Measurements from ENCODE around the gene PEX7. TPM values are rescaled to one million over a fixed set of nuclear protein-coding genes. Genes with fewer than 3 reads are reported as not detected.
"Not testable (repeated sequence)": the region's sequence is repeated elsewhere in the genome, so short reads cannot be mapped to it uniquely, and the experiment has no call there.

Gene PEX7
- total and polyA plus RNA-seq, 12 donors, result 4.8 to 43.3 (median 23.8) TPM

DNA sequence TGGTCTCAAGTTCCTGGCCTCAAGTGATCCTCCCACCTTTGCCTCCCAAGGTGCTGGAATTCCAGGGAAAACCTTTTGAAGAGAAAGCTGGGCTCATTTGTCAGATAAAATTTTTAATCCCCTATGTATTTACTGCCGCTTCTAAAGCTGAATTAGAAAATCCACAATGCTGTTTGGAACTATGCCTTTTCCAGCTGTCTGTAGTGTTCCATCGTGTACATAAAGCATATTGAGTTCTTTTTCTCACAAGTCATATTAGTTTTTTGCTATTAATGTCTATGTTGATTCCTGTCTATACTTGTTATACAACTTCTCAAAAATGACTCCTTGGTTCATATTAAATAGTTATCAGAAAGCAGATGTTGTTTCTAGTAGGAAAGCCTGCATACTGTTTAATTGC, 47.1 kb downstream of the PEX7 start:
- TF ChIP-seq, protein P1, sequence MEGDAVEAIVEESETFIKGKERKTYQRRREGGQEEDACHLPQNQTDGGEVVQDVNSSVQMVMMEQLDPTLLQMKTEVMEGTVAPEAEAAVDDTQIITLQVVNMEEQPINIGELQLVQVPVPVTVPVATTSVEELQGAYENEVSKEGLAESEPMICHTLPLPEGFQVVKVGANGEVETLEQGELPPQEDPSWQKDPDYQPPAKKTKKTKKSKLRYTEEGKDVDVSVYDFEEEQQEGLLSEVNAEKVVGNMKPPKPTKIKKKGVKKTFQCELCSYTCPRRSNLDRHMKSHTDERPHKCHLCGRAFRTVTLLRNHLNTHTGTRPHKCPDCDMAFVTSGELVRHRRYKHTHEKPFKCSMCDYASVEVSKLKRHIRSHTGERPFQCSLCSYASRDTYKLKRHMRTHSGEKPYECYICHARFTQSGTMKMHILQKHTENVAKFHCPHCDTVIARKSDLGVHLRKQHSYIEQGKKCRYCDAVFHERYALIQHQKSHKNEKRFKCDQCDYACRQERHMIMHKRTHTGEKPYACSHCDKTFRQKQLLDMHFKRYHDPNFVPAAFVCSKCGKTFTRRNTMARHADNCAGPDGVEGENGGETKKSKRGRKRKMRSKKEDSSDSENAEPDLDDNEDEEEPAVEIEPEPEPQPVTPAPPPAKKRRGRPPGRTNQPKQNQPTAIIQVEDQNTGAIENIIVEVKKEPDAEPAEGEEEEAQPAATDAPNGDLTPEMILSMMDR (IDR thresholded peaks at IDR 0.05), result no peak
- TF ChIP-seq POLR2A (IDR thresholded peaks at IDR 0.05), result no peak
- no peak overlapping the region for H3K27ac ChIP-seq
- 92 to 99% (median 95%) methylated on average over 2 of the region's 2 CpGs for WGBS, 4 donors
- H3K9me3 ChIP-seq (replicated peaks in 1 of 3), result peaks cover 4 to 12% (median 6%) of the 10 kb centered on the region in 3 donors
- no peaks in the 10 kb centered on the region for H3K36me3 ChIP-seq (replicated peaks in 1 of 2)
- no peaks in the 10 kb centered on the region for H3K27me3 ChIP-seq
- no peak overlapping the region for H3K4me3 ChIP-seq
- intact Hi-C loops (cut with DNase I), result no loop called here
- no peaks in the 10 kb centered on the region for H3K4me1 ChIP-seq (replicated peaks in 1 of 2)
- no peak for DNase-seq

DNA sequence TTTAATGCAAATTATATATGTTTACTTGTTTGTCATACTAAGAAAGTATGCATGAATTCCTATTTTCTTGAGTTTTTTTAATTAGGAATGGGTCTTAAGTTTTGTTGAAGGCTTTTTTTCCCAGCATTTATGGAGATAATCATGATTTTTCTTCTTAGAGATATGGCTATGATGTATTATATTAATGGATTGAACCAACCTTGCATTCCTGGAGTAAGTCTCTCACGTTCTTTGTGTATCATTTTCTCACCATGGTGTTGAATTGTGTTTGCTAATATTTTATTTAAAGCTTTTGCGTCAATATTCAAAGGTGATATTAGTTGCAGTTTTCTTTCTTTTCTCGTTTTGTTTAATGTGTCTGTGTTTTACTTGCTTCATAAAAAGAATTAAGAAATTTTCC, 51.4 kb downstream of the PEX7 start:
- H3K36me3 ChIP-seq (replicated peaks in 1 of 2), result no peaks in the 10 kb centered on the region
- H3K9me3 ChIP-seq (replicated peaks in 1 of 3), result peaks cover 4 to 13% (median 6%) of the 10 kb centered on the region in 3 donors
- H3K27ac ChIP-seq, result no peak overlapping the region
- no peak overlapping the region for H3K4me3 ChIP-seq
- no peak for DNase-seq
- 62 to 98% (median 77%) methylated on average over 3 of the region's 3 CpGs for WGBS, 4 donors
- intact Hi-C loops (cut with DNase I), result no loop called here
- TF ChIP-seq, protein P1 (IDR thresholded peaks at IDR 0.05), result no peak
- TF ChIP-seq POLR2A (IDR thresholded peaks at IDR 0.05), result no peak
- H3K4me1 ChIP-seq (replicated peaks in 1 of 2), result no peaks in the 10 kb centered on the region
- no peaks in the 10 kb centered on the region for H3K27me3 ChIP-seq

GRCh38 chr6:136876469-136876868, 54.1 kb downstream of the PEX7 start:
- H3K27ac ChIP-seq; intact Hi-C loops (cut with DNase I); H3K36me3 ChIP-seq (replicated peaks in 1 of 2); H3K4me1 ChIP-seq (replicated peaks in 1 of 2); H3K27me3 ChIP-seq; DNase-seq; H3K4me3 ChIP-seq: not testable (repeated sequence)
- H3K9me3 ChIP-seq (replicated peaks in 1 of 3), result peaks cover 4 to 13% (median 6%) of the 10 kb centered on the region in 3 donors
- WGBS, 4 donors, result 95 to 99% (median 97%) methylated on average over 4 of the region's 4 CpGs

- H3K4me3 ChIP-seq, result no peak overlapping the region
- no peak for DNase-seq
- no peaks in the 10 kb centered on the region for H3K27me3 ChIP-seq
- peaks cover 0 to 7% of the 10 kb centered on the region in 2 donors for H3K4me1 ChIP-seq (replicated peaks in 1 of 2)
- H3K27ac ChIP-seq, result no peak overlapping the region
- no peaks in the 10 kb centered on the region for H3K36me3 ChIP-seq (replicated peaks in 1 of 2)
- intact Hi-C loops (cut with DNase I), result no loop called here
- TF ChIP-seq POLR2A (IDR thresholded peaks at IDR 0.05), result no peak
- TF ChIP-seq, protein P1 (IDR thresholded peaks at IDR 0.05), result no peak
- WGBS, 4 donors, result 68 to 95% (median 85%) methylated on average over 4 of the region's 4 CpGs
- H3K9me3 ChIP-seq (replicated peaks in 1 of 3), result no peaks in the 10 kb centered on the region
Measured at GRCh38 chr6:136880748-136881460, 58.5 kb downstream of the PEX7 start.

GRCh38 chr6:136886091-136886490, 63.7 kb downstream of the PEX7 start:
- H3K36me3 ChIP-seq (replicated peaks in 1 of 2), result no peaks in the 10 kb centered on the region
- intact Hi-C loops (cut with DNase I), result no loop called here
- WGBS, 4 donors, result 77 to 85% (median 80%) methylated on average over 3 of the region's 3 CpGs
- H3K27ac ChIP-seq, result no peak overlapping the region
- H3K27me3 ChIP-seq, result no peaks in the 10 kb centered on the region
- DNase-seq, result no peak
- H3K9me3 ChIP-seq (replicated peaks in 1 of 3), result no peaks in the 10 kb centered on the region
- TF ChIP-seq, protein P1 (IDR thresholded peaks at IDR 0.05), result no peak
- no peak for TF ChIP-seq POLR2A (IDR thresholded peaks at IDR 0.05)
- peaks cover 0 to 3% of the 10 kb centered on the region in 2 donors for H3K4me1 ChIP-seq (replicated peaks in 1 of 2)
- H3K4me3 ChIP-seq, result no peak overlapping the region

Data from adrenal gland (tissue), 12 donors.